ENCODE measurements around the gene CACNA2D1.

CACNA2D1 gene

DNA sequence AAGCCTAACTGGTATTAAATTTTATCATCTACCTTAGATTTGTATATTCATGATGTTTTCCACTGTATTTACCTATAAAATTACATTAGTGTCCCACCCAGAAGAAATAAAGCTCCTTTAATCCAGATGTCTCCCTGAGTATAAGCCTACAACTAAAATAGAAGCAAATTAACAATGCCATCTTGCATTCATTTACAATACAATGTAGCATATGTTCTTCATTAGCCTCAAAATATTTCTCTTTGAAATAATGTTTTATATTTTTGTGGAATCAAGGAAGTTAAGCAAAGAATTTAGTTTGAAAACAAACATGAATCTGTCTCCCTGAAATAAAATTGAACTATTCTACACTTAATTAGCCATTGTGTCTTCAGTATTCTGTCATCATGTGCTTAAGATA, 112.3 kb downstream of the CACNA2D1 start:
- DNase-seq, result no peak

- no peak for DNase-seq
Measured at GRCh38 chr7:82330706-82331215, 112.8 kb downstream of the CACNA2D1 start.

- no peak for DNase-seq
Measured at GRCh38 chr7:82327898-82328297, 115.7 kb downstream of the CACNA2D1 start.

DNA sequence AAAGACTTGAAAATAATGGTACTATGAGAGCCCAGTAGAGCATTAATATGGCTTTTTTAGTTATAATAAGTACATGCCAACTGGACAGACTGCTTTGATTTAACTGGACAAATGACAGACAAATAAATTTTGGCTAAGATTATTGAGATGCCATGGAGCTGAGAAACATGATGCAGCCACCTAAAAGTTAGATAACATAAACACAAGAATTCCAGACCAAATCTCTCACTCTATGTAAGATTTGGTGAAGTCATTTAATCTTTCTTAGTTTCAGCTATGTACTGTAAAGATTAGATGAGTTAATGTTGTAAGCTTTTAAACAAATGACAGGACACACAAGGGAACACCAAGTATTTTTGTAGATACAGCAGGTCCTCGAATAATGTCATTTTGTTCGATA, 118.2 kb downstream of the CACNA2D1 start:
- DNase-seq, result no peak

- no peak for DNase-seq
Measured at GRCh38 chr7:82323806-82324205, 119.8 kb downstream of the CACNA2D1 start.

- no peak for DNase-seq
Measured at GRCh38 chr7:82319674-82320118, 123.9 kb downstream of the CACNA2D1 start.

DNA sequence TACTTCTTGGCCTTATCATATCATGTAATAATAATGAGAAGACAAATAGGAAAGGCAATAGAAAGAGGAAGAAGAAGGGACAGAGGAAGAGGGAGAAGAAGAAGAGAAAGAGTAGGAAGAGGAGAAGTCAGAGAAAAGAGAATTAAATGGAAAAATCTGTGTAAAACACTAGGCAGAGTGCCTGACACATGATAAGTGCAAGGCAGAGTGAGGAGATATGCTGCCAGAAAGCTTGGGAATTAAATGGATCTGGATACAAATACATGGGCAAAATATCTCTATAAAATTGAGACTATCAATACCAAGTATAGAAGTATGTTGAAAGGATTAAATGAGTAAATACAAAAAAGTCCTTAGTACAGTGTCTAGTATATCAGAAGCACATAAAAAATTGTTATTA, 124.8 kb downstream of the CACNA2D1 start:
- DNase-seq, result no peak

- no peak for DNase-seq
Measured at GRCh38 chr7:82317760-82318159, 125.8 kb downstream of the CACNA2D1 start.

- no peak for DNase-seq
Measured at GRCh38 chr7:82317257-82317721, 126.3 kb downstream of the CACNA2D1 start.

DNA sequence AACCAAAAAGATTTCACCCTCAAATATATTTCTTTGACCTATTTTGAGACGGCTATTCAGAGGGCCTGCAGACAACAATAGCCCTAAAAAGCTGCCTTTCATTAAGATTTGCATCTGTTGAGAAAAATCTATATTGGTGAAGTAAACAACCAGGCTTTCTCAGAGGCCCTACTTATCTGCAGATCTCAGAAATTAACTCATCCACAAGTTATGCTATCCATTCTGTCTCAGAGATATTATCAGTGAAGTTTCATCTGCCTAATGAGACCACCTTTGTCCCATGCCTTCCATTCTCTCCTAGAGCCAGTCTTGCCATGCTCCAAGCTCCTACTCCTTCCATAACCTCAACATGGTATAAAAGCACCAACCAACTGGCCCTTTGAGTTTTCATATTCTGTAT, 130.3 kb downstream of the CACNA2D1 start:
- DNase-seq, result no peak

GRCh38 chr7:82312646-82313045, 130.9 kb downstream of the CACNA2D1 start:
- DNase-seq, result no peak

DNA sequence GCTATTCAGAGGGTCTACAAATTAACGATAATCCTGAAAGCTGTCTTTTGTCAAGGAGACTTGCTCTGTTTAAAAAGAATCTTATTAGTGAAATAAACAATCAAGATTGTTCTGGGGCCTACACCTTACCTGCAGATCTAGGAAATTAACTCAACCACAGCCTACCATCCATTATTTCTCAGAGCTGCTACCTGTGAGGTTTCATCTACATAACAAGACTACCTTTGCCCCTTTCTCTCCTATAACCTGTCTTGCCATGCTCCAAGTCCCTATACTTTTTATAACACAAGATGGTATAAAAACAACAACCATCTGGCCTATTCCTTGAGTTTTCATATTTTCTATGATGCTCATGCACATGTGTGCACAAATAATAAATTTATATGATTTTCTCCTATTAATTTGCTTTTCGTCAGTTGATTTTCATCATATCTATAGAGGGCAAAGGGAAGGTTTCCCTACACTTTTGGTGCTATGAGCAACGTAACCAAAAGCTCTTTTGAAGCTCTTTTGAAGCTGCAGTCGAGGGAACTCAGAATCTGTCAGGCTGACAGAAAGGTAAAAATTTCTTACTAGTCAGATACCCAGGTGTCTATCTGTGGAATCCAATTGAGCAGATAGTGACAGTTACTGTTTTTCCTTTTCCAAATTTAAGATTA, 138.1 kb downstream of the CACNA2D1 start:
- DNase-seq, result no peak

DNA sequence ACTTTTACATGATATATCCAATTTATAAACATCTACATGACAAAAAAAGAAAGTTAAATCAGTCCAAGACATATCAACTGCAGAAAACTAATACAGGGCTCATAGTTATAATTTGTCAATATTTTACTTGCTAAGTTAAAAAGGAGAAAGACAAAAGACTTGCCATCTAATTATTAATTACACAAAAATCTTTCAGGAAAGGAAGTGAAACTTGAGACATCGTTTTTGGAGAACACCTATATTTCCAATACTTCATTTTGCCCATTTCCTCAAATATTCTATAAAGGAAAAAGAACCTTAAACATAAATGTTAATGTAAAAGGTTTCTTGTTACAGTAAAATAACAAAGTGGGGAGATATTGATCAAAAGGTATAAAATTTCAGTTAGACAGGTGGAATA, 148.7 kb downstream of the CACNA2D1 start:
- no peak for DNase-seq

- DNase-seq, result no peak
Measured at GRCh38 chr7:82294382-82294784, 149.2 kb downstream of the CACNA2D1 start.

GRCh38 chr7:82293467-82293866, 150.1 kb downstream of the CACNA2D1 start:
- no peak for DNase-seq

DNA sequence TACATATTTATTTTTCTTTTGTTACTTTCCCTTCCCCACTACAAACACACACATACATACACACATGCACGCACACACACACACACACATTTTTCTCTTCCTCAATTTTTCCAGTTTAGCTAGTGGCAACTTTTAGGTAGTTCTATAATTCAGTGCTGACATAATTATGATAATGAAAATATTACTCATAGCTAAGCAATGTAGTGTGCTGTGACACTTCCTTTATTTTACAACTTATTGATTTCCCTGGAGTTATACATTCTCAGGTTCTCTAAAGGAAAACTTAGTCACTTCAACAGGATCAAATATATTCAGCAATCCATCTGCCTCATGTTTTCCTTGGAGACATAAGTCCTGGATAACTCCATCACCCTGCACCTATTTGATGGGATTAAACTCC, 151.6 kb downstream of the CACNA2D1 start:
- no peak for DNase-seq

- no peak for DNase-seq
Measured at GRCh38 chr7:82289889-82290288, 153.7 kb downstream of the CACNA2D1 start.

DNA sequence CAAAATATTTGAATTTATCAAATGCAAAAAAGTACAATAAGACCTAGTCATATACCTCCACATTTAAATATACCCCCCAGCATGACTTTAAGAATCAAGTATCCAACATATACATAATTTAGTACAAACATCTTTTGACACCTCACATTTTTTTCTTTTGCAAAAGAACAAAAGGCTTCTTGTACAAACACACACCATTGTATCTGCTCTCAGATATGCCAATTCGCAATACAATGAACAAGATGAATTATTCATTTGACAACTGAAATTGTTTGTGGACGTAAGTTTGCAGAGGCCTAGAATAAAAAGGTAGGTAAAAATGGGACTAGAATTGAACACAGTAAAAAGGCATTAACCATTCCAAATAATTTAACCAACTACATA, 154.4 kb downstream of the CACNA2D1 start:
- DNase-seq, result no peak

DNA sequence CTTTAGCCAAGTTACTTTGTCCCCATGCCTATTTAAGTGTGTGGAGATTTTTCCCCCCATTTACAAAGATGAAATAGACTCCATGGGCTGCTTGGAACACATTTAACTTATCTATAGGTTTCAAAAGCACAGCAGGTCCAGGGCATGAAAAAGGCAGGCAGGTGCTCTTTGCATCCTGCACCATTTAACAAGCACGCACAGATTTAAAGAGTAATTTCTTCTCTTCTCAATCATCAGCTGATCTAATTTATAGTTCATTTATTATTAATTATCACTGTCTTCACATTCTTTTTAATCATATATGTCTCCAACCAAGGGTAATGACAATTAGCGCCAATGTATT, 156.8 kb downstream of the CACNA2D1 start:
- DNase-seq, result no peak

GRCh38 chr7:82286096-82286797, 157.3 kb downstream of the CACNA2D1 start:
- no peak for DNase-seq

DNA sequence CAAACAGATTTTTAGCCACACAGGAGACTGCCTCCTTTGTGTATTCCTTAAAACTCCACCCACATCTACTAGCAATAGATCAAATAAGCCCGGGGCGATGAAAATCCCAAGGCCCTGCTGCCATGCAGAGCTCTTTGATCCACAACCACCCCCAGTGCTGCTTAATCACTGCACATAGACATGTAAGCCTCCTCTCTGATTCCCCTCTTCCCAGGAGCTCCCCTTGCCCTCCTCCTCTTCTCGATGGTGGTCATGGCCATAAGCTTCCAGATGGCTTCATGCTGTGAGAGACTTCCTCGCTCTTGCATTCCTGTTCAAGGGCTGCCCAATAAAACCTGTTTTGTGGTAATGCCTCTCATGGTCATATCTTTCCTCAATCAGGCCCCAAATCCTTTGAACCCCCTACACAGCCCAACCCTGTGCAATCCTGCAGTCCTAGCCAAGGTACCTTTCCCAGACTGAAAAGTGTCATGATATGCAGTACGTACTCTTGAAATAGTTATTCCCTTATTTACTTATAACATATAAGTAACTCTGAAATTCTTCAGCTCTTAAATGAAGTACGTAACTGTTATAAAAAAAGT, 158.5 kb downstream of the CACNA2D1 start:
- no peak for DNase-seq

GRCh38 chr7:82275342-82275741, 168.2 kb downstream of the CACNA2D1 start:
- DNase-seq, result no peak

- DNase-seq, result no peak
Measured at GRCh38 chr7:82274681-82275080, 168.9 kb downstream of the CACNA2D1 start.

DNA sequence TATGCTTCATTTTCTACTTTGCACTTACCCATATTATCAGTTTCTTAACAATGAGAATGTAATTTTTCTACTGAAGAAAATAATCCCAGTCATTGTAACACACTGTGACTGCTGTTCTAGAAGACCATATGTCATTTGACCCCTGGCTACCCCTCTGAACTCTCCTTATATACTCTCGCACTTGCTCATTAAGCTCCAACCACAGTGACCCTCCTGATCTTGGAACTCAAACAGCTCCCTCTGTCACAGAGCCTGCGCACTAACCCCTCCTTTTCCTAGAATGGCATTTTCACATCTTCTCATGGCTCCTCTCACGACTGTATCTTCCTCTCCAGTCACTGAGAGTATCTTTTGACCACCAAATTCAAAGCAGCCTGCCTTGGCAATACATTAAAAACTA, 169.7 kb downstream of the CACNA2D1 start:
- no peak for DNase-seq
